Tibial nerve (tissue), 3 donors: ENCODE data around the gene USP36.

Experiments used
- CTCF ChIP-seq, 5 experiments: fragments of 200-600 bp in 3 of 5; fragments of 450-650 bp in 2 of 5; sonication (generic) in 3 of 5; IDR thresholded peaks; one replicate each; pipeline ENCODE4 v1.5.1; 2016 to 2019; ENCODE audit warnings: antibody characterized with exemption in 5 of 5, mild to moderate bottlenecking in 3 of 5, moderate library complexity in 2 of 5
- POLR2A ChIP-seq, 2 donors: fragments of 450-650 bp; IDR thresholded peaks; one replicate each; pipeline ENCODE4 v1.6.1; 2017; ENCODE audit warnings: antibody characterized with exemption in 2 of 2, mild to moderate bottlenecking in 2 of 2, moderate library complexity in 2 of 2

- TF ChIP-seq CTCF (IDR thresholded peaks at IDR 0.05) (no peak), POLR2A (IDR thresholded peaks at IDR 0.05) (no peak)
Observed at GRCh38 chr17:78888941-78889518, 48.4 kb upstream of the USP36 start.
